22Rv1 (cell line): Measurements from ENCODE around the gene FOXP1.

ENCODE experiments used
- H3K27ac ChIP-seq: fragments of 450-650 bp; 2 replicates; pipeline ENCODE4 v1.5.1; 2017
- CTCF ChIP-seq: fragments of 450-650 bp; IDR thresholded peaks from 2 replicates; pipeline ENCODE4 v1.5.1; 2017; ENCODE audit warnings: mild to moderate bottlenecking
- ZFX ChIP-seq: fragments of 450-650 bp; IDR thresholded peaks from 2 replicates; pipeline ENCODE4 v1.6.1; 2017; ENCODE audit warnings: antibody characterized with exemption, borderline replicate concordance

The FOXP1 gene

GRCh38 chr3:71589132-71589531 lies 5.6 kb upstream of the FOXP1 start:
- no peak for TF ChIP-seq CTCF
- TF ChIP-seq ZFX: no peak
- H3K27ac ChIP-seq: no peak overlapping the region

- TF ChIP-seq ZFX (no peak), CTCF (no peak)
- H3K27ac ChIP-seq: no peak overlapping the region
These were observed 4.4 kb upstream of the FOXP1 start for GRCh38 chr3:71587958-71588357.

DNA sequence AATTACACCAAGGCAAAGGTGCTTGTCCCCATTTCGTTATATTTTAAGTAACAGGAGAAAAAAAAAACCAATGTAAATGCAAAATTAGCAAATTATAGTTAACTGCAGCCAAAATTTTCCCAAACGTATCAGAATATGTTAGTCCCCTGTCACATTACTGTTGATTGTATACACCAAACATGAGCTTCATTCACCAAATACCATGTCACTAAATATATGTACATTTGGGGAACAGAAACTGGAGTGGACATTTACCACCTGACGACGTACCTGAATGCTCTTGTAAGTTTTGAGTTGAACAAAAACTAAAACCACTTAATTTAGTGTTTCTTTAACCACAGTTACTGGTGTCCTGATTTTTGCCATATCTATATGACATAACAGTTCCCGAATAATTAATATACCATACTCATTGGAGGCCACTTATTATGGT lies 3.3 kb upstream of the FOXP1 start:
- no peak overlapping the region for H3K27ac ChIP-seq
- peak; percentile 51 for TF ChIP-seq CTCF
- TF ChIP-seq ZFX: no peak

- TF ChIP-seq ZFX (no peak), CTCF (peak; percentile 89)
- no peak overlapping the region for H3K27ac ChIP-seq
These were observed 2.6 kb upstream of the FOXP1 start for GRCh38 chr3:71585887-71586809.

DNA sequence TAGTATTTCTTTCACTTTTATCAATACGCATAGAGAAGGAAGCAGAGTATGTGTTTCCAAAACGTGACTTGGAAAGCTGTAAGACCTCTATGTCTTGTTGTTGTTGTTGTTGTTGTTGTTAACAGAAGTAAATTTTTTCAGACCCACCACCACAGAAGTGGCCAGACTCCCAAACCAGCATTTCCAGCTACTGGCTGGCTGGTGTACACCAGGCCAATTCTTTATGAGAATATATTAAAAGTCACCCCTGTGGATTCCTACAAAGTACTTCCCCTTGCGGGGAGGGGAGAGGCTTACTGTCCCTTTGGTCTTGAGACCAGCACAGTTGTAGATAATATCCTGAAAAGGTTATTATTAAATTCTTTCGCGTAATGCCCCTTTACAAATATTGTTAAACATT lies 1.6 kb upstream of the FOXP1 start:
- peak overlapping the region; percentile 83 for H3K27ac ChIP-seq
- TF ChIP-seq ZFX: no peak
- no peak for TF ChIP-seq CTCF

DNA sequence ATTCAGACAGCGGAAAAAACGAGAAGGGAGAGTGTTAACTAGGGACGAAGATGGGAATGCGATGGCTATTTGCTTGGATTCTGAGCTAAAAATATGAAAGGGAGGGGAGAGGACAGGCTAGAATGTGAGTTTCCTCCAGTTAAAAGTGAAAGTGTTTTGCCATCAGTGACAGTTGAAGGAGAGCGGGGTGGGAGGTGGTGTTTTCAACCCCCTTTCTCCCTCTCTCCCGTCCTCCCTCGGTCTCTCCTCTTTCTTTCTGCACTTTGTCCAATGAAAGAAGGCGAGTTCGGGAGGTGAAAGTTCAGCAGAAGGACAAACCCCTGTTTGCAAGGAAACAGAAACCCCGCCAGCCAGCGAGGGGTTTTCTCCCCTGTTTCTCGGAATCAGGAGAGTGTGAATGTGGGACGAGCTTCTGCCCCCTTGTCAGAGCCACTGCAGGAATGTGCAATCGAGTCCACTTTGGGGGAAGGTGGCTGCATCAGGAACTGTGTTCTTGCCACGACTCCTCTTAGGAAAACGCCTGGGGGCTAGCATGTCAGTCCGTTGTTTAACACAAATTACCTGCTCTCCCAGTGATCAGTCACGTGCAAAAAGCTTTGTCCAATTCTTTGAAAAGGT lies 975 bp upstream of the FOXP1 start:
- peak overlapping the region; percentile 83 for H3K27ac ChIP-seq
- no peak for TF ChIP-seq CTCF
- TF ChIP-seq ZFX: no peak
